K562 (cell line): ENCODE measurements around the gene OCSTAMP. TPM values are rescaled to one million over a fixed set of nuclear protein-coding genes. Genes with fewer than 3 reads are reported as not detected.

ENCODE experiments used
- ATAC-seq: fragments of 200-7000 bp; cut with Tn5 transposase; 3 replicates; pipeline ENCODE4 v1.9.1; 2020; ENCODE audit warnings: moderate library complexity
- BruUV-seq: library from RNA; stranded (reverse); fragments of 400-500 nt; replicated peaks from 2 replicates; lab custom pipeline; 2021; lab: Mats Ljungman, UMichigan
- CTCF ChIA-PET: fragments of 300-600 bp; formaldehyde crosslinking; extraction: SDS; loops from one replicate; lab custom pipeline; 2021; ENCODE audit warnings: low intra/inter-chr PET ratio; lab: Yijun Ruan, JAX
- POLR2A ChIA-PET: fragments of 300-600, 350-650 bp; sonication (Branson Sonifier 250); formaldehyde crosslinking; extraction: SDS; loops from one replicate; lab custom pipeline; 2021; ENCODE audit warnings: antibody characterized with exemption, inconsistent platforms; lab: Yijun Ruan, JAX
- DNase-seq, 4 experiments: peaks; one replicate each; pipeline versions ENCODE4 v3.0.0 to v3.0.0-alpha.2; 2011 to 2018; ENCODE audit warnings: low spot score in 3 of 4, mixed read lengths in 3 of 4; ENCODE audit errors: extremely low read depth in 1 of 4
- FAIRE-seq: peaks from 2 replicates; lab custom pipeline; 2011; peaks lifted over from hg19 to GRCh38; lab: Jason Lieb, UNC
- H2AFZ ChIP-seq: 2 replicates; pipeline ENCODE4 v1.6.0; 2011; ENCODE audit warnings: low read depth, low read length, control low read depth, inconsistent platforms
- H3K27ac ChIP-seq: fragments of 200-600 bp; 3 replicates; pipeline ENCODE4 v1.8.0; 2011; ENCODE audit warnings: low read depth, mild to moderate bottlenecking, control low read depth, inconsistent platforms, low read length, moderate library complexity, mixed read lengths; ENCODE audit errors: extremely low read depth
- H3K27me3 ChIP-seq, 2 experiments: fragments of 300-600 bp in 1 of 2; 2 replicates in 1 of 2; 3 replicates in 1 of 2; pipeline versions ENCODE4 v1.6.0 to v1.8.0; 2011; ENCODE audit warnings: inconsistent platforms in 2 of 2, low read length in 2 of 2, mild to moderate bottlenecking in 1 of 2, mixed read lengths in 1 of 2, moderate library complexity in 1 of 2; ENCODE audit not compliant: control insufficient read depth in 2 of 2, insufficient read depth in 2 of 2
- H3K36me3 ChIP-seq: fragments of 300-600 bp; 3 replicates; pipeline ENCODE4 v1.8.0; 2011; ENCODE audit warnings: mild to moderate bottlenecking, low read length, inconsistent platforms; ENCODE audit not compliant: control insufficient read depth, insufficient read depth
- H3K4me1 ChIP-seq, 2 experiments: fragments of 200-600 bp in 1 of 2; replicated peaks in 1 of 2; 2 replicates in 1 of 2; 3 replicates in 1 of 2; pipeline versions ENCODE4 v1.5.1 to v1.8.0; 2011; ENCODE audit warnings: inconsistent platforms in 2 of 2, low read length in 2 of 2, mild to moderate bottlenecking in 1 of 2, mixed read lengths in 1 of 2, moderate library complexity in 1 of 2; ENCODE audit not compliant: control insufficient read depth in 2 of 2, insufficient read depth in 2 of 2
- H3K4me2 ChIP-seq: 2 replicates; pipeline ENCODE4 v1.6.1; 2011; ENCODE audit warnings: low read length, control low read depth, inconsistent platforms, mixed read lengths; ENCODE audit not compliant: insufficient read depth
- H3K4me3 ChIP-seq: fragments of 200-600 bp; sonication (generic), shearing (Covaris generic); 2 replicates; pipeline ENCODE4 v1.5.1; 2016; ENCODE audit warnings: control low read depth, inconsistent platforms
- H3K79me2 ChIP-seq: fragments of 200-600 bp; 3 replicates; pipeline ENCODE4 v1.8.0; 2011; ENCODE audit warnings: low read length, inconsistent platforms; ENCODE audit not compliant: control insufficient read depth, insufficient read depth
- H3K9ac ChIP-seq, 2 experiments: 2 replicates each; pipeline versions ENCODE4 v1.6.0 to v1.6.1; 2011; ENCODE audit warnings: low read depth in 2 of 2, low read length in 2 of 2, control low read depth in 1 of 2, inconsistent platforms in 1 of 2, mild to moderate bottlenecking in 1 of 2, mixed read lengths in 1 of 2; ENCODE audit not compliant: insufficient read depth in 1 of 2
- H3K9me1 ChIP-seq: one replicate; pipeline ENCODE4 v1.6.0; 2011; ENCODE audit warnings: inconsistent platforms, mild to moderate bottlenecking, low read length, moderate library complexity; ENCODE audit not compliant: control insufficient read depth, insufficient read depth
- H3K9me3 ChIP-seq: replicated peaks from 2 replicates; pipeline ENCODE4 v1.5.1; 2011; ENCODE audit warnings: low read depth, low read length, inconsistent platforms; ENCODE audit not compliant: control insufficient read depth, insufficient read depth
- H4K20me1 ChIP-seq: replicated peaks from 2 replicates; pipeline ENCODE4 v1.6.1; 2011; ENCODE audit warnings: low read length, inconsistent platforms, mixed read lengths; ENCODE audit not compliant: control insufficient read depth, insufficient read depth
- BHLHE40 ChIP-seq: IDR thresholded peaks from 2 replicates; pipeline ENCODE4 v1.6.1; 2011; ENCODE audit warnings: low read length, improper control_type of control experiment
- E2F3 ChIP-seq: fragments of 250-450 bp; sonication (Bioruptor Pico); IDR thresholded peaks from 2 replicates; pipeline ENCODE4 v1.4.0; 2020; ENCODE audit warnings: mild to moderate bottlenecking
- HLTF ChIP-seq: fragments of 450-650 bp; IDR thresholded peaks from 2 replicates; pipeline ENCODE4 v1.6.1; 2016
- HNRNPUL1 ChIP-seq: fragments of 200-400 bp; formaldehyde crosslinking; IDR thresholded peaks from 2 replicates; pipeline ENCODE4 v1.6.1; 2017; ENCODE audit warnings: low read length
- ZNF695 ChIP-seq: fragments of 450-650 bp; formaldehyde crosslinking; IDR thresholded peaks from 2 replicates; pipeline ENCODE4 v1.4.0; 2020; ENCODE audit warnings: mild to moderate bottlenecking, moderate library complexity
- ZNF707 ChIP-seq: fragments of 250-450 bp; sonication (Bioruptor Pico); conservative IDR thresholded peaks from 2 replicates; pipeline ENCODE4 v1.8.0; 2022; ENCODE audit warnings: inconsistent platforms, mild to moderate bottlenecking, moderate library complexity
- WGBS: fragments of 100-300 bp; shearing (Covaris generic); methylation state at CpG from one replicate; pipeline ENCODE4 v1.1.6; 2016; ENCODE audit warnings: low coverage, mixed read lengths; ENCODE audit not compliant: insufficient coverage; ENCODE audit errors: missing lambda C conversion rate; 5-methylcytosine and 5-hydroxymethylcytosine counted together
- in situ Hi-C: fragments of 300-500 bp; cut with MboI; formaldehyde crosslinking; loops from 4 replicates; pipeline ENCODE4 v1.15.0; 2018; ENCODE audit warnings: inconsistent platforms, mixed read lengths
- intact Hi-C: fragments of 100-400 bp; cut with micrococcal nuclease; formaldehyde crosslinking; loops from 2 replicates; pipeline ENCODE4 v1.14.2; 2022
- polyA plus RNA-seq, 8 experiments: library from polyadenylated mRNA; depleted of rRNA in 4 of 8; stranded (reverse) in 5 of 8; unstranded in 3 of 8; fragments of >200 nt; fragmentation: Nextera tagmentation in 2 of 8; fragmentation: Illumina TruSeq in 1 of 8; extraction: Ambion mirVana in 2 of 8; extraction: Trizol in 1 of 8; gene quantifications; 2 replicates each; pipeline versions ENCODE4 v1.2.1 to v1.2.3, GENCODE V29; 2011 to 2014; ENCODE audit warnings: inconsistent platforms in 1 of 8, missing spikeins in 1 of 8
- total RNA-seq, 7 experiments: library from RNA; depleted of rRNA in 6 of 7; stranded (reverse); fragments of >200 nt in 6 of 7; fragmentation: Illumina TruSeq in 2 of 7; extraction: Trizol in 2 of 7; gene quantifications; 2 replicates each; pipeline versions ENCODE4 v1.2.1 to v1.2.3, GENCODE V29; 2011 to 2021; ENCODE audit warnings: low replicate concordance in 1 of 7
- TF ChIP-seq, protein P1 (sequence below), 2 experiments: fragments of 150-350 bp in 1 of 2; IDR thresholded peaks; 2 replicates each; pipeline ENCODE4 v1.6.1; 2012 to 2016; ENCODE audit warnings: low read depth in 2 of 2, low read length in 2 of 2, mild to moderate bottlenecking in 1 of 2, moderate library complexity in 1 of 2
- TF ChIP-seq, protein P2 (sequence below), 2 experiments: IDR thresholded peaks in 1 of 2; conservative IDR thresholded peaks in 1 of 2; 2 replicates each; pipeline ENCODE4 v1.6.1; 2016; ENCODE audit warnings: low read depth in 2 of 2, mild to moderate bottlenecking in 1 of 2, missing compliant biosample characterization in 1 of 2, missing genetic modification characterization in 1 of 2, moderate library complexity in 1 of 2
- TF ChIP-seq, protein P3 (sequence below): fragments of 250-450 bp; sonication (Bioruptor Pico); IDR thresholded peaks from 2 replicates; pipeline ENCODE4 v1.5.0; 2021; ENCODE audit warnings: mild to moderate bottlenecking, borderline replicate concordance
- TF ChIP-seq, protein P4 (sequence below): fragments of 250-450 bp; sonication (Bioruptor Pico); IDR thresholded peaks from 2 replicates; pipeline ENCODE4 v1.8.0; 2021; ENCODE audit warnings: moderate library complexity, mild to moderate bottlenecking, inconsistent platforms

OCSTAMP gene
- total and polyA plus RNA-seq, 9 of the 15 experiments (the other 6 are each of a cell fraction or from before 2014, with no cell fraction given): not detected

DNA sequence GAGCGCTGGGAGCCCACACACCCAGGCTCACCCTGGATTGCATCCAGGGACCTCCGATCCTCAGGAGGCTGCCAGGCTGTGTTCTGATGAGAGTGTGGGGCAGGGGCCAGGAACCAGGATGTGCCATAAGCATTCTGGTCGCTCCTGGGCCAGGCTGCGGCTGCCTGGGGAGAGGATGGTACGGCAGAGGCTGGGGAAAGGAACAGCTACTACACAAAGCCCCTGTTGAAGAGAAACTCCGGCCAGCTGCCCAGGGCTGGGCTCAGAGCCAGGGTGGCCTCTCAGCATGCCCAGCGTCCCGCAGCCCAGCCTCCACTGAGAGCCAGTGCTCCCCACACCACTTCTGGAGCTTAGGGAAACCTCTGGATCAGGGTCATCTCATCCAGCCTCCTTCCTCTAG lies 21.7 kb upstream of the OCSTAMP start:
- 57% methylated on average over 6 of the region's 8 CpGs for WGBS
- Histone ChIP-seq H4K20me1 (no peaks in the 10 kb centered on the region; the same call in none of the 2 replicates), H3K4me3 (no peak overlapping the region), H3K36me3 (no peaks in the 10 kb centered on the region), H3K9ac (no peak overlapping the region), H2AFZ (no peak overlapping the region), H3K4me1 (peaks cover 10 to 12% of the 10 kb centered on the region in 2 experiments; a peak in 3 of 5 replicates), H3K4me2 (no peak overlapping the region), H3K27me3 (no peaks in the 10 kb centered on the region), H3K9me1 (no peaks in the 10 kb centered on the region), H3K27ac (no peak overlapping the region), H3K9me3 (peaks cover 2% of the 10 kb centered on the region; the same call in 1 of the 2 replicates), H3K79me2 (no peaks in the 10 kb centered on the region)
- no peak for ATAC-seq
- DNase-seq: no peak
- in situ Hi-C loops: no loop called here
- ChIA-PET POLR2A (interaction anchor here (0.6 to 0.8 kb wide), 2 partner anchors 14 to 111 kb away, joined by 3 to 4 read pairs; no protein-coding TSS in a partner anchor), CTCF (no interaction called here)
- FAIRE-seq: no peak
- no TSS peak for BruUV-seq
- intact Hi-C loops: no loop called here
- TF ChIP-seq, protein P1, sequence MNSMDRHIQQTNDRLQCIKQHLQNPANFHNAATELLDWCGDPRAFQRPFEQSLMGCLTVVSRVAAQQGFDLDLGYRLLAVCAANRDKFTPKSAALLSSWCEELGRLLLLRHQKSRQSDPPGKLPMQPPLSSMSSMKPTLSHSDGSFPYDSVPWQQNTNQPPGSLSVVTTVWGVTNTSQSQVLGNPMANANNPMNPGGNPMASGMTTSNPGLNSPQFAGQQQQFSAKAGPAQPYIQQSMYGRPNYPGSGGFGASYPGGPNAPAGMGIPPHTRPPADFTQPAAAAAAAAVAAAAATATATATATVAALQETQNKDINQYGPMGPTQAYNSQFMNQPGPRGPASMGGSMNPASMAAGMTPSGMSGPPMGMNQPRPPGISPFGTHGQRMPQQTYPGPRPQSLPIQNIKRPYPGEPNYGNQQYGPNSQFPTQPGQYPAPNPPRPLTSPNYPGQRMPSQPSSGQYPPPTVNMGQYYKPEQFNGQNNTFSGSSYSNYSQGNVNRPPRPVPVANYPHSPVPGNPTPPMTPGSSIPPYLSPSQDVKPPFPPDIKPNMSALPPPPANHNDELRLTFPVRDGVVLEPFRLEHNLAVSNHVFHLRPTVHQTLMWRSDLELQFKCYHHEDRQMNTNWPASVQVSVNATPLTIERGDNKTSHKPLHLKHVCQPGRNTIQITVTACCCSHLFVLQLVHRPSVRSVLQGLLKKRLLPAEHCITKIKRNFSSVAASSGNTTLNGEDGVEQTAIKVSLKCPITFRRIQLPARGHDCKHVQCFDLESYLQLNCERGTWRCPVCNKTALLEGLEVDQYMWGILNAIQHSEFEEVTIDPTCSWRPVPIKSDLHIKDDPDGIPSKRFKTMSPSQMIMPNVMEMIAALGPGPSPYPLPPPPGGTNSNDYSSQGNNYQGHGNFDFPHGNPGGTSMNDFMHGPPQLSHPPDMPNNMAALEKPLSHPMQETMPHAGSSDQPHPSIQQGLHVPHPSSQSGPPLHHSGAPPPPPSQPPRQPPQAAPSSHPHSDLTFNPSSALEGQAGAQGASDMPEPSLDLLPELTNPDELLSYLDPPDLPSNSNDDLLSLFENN (IDR thresholded peaks at IDR 0.05; ENCODE audit: low read depth in 2 of 2, low read length in 2 of 2): no peak
- TF ChIP-seq, protein P2, sequence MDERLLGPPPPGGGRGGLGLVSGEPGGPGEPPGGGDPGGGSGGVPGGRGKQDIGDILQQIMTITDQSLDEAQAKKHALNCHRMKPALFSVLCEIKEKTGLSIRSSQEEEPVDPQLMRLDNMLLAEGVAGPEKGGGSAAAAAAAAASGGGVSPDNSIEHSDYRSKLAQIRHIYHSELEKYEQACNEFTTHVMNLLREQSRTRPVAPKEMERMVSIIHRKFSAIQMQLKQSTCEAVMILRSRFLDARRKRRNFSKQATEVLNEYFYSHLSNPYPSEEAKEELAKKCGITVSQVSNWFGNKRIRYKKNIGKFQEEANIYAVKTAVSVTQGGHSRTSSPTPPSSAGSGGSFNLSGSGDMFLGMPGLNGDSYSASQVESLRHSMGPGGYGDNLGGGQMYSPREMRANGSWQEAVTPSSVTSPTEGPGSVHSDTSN (CRISPR knock-in tag; IDR thresholded peaks at IDR 0.05; ENCODE audit: low read depth): no peak
- TF ChIP-seq, protein P2 (tag; conservative IDR thresholded peaks at IDR 0.05; ENCODE audit: low read depth): no peak
- TF ChIP-seq ZNF707 (no peak), BHLHE40 (no peak), HNRNPUL1 (no peak), ZNF695 (CRISPR knock-in tag) (no peak), HLTF (no peak), E2F3 (CRISPR knock-in tag) (no peak)
- TF ChIP-seq, protein P3, sequence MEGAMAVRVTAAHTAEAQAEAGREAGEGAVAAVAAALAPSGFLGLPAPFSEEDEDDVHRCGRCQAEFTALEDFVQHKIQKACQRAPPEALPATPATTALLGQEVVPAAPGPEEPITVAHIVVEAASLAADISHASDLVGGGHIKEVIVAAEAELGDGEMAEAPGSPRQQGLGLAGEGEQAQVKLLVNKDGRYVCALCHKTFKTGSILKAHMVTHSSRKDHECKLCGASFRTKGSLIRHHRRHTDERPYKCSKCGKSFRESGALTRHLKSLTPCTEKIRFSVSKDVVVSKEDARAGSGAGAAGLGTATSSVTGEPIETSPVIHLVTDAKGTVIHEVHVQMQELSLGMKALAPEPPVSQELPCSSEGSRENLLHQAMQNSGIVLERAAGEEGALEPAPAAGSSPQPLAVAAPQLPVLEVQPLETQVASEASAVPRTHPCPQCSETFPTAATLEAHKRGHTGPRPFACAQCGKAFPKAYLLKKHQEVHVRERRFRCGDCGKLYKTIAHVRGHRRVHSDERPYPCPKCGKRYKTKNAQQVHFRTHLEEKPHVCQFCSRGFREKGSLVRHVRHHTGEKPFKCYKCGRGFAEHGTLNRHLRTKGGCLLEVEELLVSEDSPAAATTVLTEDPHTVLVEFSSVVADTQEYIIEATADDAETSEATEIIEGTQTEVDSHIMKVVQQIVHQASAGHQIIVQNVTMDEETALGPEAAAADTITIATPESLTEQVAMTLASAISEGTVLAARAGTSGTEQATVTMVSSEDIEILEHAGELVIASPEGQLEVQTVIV: no peak
- TF ChIP-seq, protein P4, sequence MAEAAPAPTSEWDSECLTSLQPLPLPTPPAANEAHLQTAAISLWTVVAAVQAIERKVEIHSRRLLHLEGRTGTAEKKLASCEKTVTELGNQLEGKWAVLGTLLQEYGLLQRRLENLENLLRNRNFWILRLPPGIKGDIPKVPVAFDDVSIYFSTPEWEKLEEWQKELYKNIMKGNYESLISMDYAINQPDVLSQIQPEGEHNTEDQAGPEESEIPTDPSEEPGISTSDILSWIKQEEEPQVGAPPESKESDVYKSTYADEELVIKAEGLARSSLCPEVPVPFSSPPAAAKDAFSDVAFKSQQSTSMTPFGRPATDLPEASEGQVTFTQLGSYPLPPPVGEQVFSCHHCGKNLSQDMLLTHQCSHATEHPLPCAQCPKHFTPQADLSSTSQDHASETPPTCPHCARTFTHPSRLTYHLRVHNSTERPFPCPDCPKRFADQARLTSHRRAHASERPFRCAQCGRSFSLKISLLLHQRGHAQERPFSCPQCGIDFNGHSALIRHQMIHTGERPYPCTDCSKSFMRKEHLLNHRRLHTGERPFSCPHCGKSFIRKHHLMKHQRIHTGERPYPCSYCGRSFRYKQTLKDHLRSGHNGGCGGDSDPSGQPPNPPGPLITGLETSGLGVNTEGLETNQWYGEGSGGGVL (CRISPR knock-in tag): no peak
